Kidney epithelial cell (primary cell): ENCODE results near the gene PACRG. TPM values are rescaled to one million over a fixed set of nuclear protein-coding genes. Genes with fewer than 3 reads are reported as not detected.

Experiments used
- DNase-seq: peaks from one replicate; pipeline ENCODE4 v3.0.0-alpha.2; 2010; ENCODE audit warnings: low read depth
- H3K27me3 ChIP-seq: 2 replicates; pipeline ENCODE4 v1.6.0; 2011; ENCODE audit warnings: low read length; ENCODE audit not compliant: control insufficient read depth, insufficient read depth
- H3K36me3 ChIP-seq: 2 replicates; pipeline ENCODE4 v1.5.1; 2011; ENCODE audit warnings: low read length; ENCODE audit not compliant: control insufficient read depth, insufficient read depth
- H3K4me3 ChIP-seq: 2 replicates; pipeline ENCODE4 v1.5.1; 2011; ENCODE audit warnings: low read depth, mild to moderate bottlenecking, control low read depth, low read length
- total RNA-seq: library from RNA; depleted of rRNA; stranded (reverse); fragments of >200 nt; gene quantifications from 2 replicates; pipeline ENCODE4 v1.2.3, GENCODE V29; 2015
- TF ChIP-seq, protein P1 (sequence below): IDR thresholded peaks from 2 replicates; pipeline ENCODE4 v1.5.1; 2011; ENCODE audit warnings: mild to moderate bottlenecking, moderate library complexity, low read length, control low read depth, inconsistent platforms; ENCODE audit not compliant: insufficient read depth, poor library complexity, severe bottlenecking

Gene PACRG
- total RNA-seq, 1 donor from 2014 or later: 0.29 TPM

DNA sequence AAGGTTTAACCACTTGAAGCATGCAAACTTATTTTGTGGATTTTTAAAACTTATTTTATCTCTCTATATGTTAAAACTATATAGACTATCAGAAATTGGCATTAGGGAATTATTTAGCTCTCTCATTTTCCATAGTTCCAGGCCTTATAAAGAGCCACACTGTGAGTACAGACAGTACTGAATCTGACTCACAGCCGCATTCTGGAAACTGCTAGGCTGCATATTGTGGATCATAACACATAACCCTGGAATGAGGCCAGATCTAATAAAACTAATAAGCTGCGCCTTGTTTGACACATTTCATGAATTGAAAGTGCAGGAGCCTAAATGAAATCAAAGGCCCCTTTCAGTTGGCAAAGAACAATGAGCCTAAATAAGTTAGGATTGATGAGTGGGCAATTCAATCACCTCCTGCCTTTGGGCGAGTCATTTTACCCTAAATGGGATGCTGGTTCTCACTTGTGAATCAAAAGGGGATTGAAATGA, 308.4 kb downstream of the PACRG start:
- TF ChIP-seq, protein P1, sequence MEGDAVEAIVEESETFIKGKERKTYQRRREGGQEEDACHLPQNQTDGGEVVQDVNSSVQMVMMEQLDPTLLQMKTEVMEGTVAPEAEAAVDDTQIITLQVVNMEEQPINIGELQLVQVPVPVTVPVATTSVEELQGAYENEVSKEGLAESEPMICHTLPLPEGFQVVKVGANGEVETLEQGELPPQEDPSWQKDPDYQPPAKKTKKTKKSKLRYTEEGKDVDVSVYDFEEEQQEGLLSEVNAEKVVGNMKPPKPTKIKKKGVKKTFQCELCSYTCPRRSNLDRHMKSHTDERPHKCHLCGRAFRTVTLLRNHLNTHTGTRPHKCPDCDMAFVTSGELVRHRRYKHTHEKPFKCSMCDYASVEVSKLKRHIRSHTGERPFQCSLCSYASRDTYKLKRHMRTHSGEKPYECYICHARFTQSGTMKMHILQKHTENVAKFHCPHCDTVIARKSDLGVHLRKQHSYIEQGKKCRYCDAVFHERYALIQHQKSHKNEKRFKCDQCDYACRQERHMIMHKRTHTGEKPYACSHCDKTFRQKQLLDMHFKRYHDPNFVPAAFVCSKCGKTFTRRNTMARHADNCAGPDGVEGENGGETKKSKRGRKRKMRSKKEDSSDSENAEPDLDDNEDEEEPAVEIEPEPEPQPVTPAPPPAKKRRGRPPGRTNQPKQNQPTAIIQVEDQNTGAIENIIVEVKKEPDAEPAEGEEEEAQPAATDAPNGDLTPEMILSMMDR: no peak
- no peak for DNase-seq
- Histone ChIP-seq H3K27me3 (no peaks in the 10 kb centered on the region), H3K4me3 (no peak overlapping the region), H3K36me3 (no peaks in the 10 kb centered on the region)

DNA sequence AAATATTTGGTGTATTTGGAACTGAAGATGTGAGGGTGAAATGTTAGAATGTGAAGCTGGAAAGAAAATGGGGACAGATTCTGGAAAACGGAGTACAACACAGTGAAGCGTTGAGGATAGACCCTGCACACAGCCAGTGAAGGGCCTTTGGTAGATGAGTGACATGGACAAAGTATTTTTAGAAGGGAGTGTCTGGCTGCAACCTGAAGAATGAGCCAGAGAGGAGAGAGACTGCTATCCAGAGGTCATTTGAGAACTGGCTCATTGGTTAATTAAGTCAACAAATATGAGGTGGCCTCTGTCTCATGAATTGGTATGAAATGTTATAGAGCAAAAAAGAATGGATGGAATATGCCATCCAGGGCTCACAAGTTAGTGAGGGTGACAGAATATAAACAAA, 310.5 kb downstream of the PACRG start:
- Histone ChIP-seq H3K36me3 (no peaks in the 10 kb centered on the region), H3K27me3 (no peaks in the 10 kb centered on the region), H3K4me3 (no peak overlapping the region)
- DNase-seq: no peak
- TF ChIP-seq, protein P1: no peak

DNA sequence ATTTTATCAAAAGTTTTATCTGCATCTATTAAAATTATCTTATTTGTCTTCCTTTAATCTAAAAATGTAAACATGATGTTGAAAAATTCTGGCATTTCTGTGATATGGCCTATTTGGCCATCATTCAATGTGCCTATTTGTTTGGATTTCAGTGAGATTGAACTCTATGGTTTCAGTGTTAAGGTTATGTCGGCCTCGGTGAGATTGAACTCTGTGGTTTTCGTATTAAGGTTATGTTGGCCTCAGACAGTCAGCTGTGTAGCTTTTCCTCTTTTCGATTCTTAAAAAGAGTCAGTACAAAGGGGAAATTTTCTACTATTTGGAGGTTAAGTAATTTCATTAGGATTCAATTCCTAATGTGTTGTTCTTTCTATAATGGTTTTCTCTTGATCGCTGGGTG, 320.6 kb downstream of the PACRG start:
- TF ChIP-seq, protein P1: no peak
- Histone ChIP-seq H3K4me3 (no peak overlapping the region), H3K27me3 (no peaks in the 10 kb centered on the region), H3K36me3 (no peaks in the 10 kb centered on the region)
- DNase-seq: no peak

DNA sequence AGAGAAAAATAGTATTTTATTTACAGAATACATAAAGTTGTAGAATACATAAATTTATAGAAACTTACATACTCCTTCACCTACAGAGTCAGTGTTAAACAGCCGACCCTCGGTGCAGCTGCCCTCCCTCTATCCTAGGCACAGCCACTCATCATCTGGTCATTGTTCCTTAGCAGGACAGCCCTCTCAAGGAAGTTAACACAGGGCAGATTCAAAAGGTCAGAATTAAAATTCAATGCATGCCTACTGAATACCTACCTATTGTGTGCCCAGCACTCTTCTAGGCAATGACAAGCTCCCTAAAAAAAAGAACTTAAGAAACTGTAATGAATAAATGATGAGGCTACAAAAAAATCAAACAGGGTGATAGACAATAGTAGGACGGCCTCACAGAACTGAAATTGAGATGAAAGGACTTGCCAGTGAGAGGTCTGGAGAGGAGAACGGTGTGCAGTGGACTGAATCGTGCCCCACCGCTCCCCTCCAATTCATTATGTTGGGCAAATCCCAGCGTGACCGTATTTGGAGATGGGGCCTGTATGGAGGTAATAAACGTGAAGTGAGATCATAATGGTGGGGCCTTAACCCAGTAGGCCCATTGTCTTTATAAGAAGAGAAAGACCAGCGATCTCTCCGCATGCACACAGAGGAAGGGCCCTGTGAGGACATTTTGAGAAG, 326.0 kb downstream of the PACRG start:
- DNase-seq: no peak
- H3K27me3 ChIP-seq: no peaks in the 10 kb centered on the region
- TF ChIP-seq, protein P1: no peak
- H3K4me3 ChIP-seq: no peak overlapping the region
- H3K36me3 ChIP-seq: no peaks in the 10 kb centered on the region

DNA sequence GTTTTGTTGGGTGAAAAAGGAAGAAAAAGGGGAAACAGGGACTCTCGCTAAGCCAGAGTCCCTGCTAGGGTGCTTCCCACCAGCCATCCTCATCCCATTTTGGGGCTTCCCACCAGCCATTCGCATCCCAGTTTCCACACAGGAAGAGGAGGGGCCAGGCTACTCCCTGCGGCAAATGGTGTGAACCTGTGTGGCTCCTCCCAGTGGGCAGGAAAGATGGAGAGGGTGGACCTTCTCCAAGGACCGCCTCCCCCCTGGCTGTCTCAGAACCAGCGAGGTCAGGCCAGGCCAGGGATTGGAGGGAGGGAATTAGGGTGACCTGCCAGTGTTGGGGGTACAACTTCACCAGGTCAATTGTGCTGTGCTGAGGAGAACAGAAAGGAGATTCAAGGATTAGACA, 326.9 kb downstream of the PACRG start:
- TF ChIP-seq, protein P1: no peak
- no peaks in the 10 kb centered on the region for H3K27me3 ChIP-seq
- H3K36me3 ChIP-seq: no peaks in the 10 kb centered on the region
- no peak overlapping the region for H3K4me3 ChIP-seq
- DNase-seq: no peak

DNA sequence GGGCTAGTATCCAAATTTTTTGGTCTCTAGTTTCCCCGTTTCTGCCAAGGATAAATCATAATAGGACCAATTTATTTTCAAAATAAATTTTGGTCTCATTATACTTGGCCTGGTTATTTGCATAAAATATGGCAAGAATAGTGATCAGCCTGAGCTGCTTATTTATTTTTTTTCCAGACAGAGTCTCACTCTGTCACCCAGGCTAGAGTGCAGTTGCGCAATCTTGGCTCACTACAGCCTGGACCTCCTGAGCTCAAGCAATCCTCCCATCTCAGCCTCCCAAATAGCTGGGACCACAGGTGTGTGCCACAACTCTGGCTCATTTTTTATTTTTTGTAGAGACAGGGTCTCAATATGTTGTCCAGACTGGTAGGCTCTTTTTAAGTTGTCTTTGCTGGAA, 329.5 kb downstream of the PACRG start:
- DNase-seq: no peak
- H3K27me3 ChIP-seq: no peaks in the 10 kb centered on the region
- H3K4me3 ChIP-seq: no peak overlapping the region
- no peaks in the 10 kb centered on the region for H3K36me3 ChIP-seq
- TF ChIP-seq, protein P1: no peak
